Iris pigment epithelial cell (primary cell): ENCODE measurements around the gene DUS1L.

ENCODE experiments used
- DNase-seq: peaks from one replicate; pipeline ENCODE4 v3.0.0-alpha.2; 2011; ENCODE audit warnings: low read depth

DUS1L gene

DNA sequence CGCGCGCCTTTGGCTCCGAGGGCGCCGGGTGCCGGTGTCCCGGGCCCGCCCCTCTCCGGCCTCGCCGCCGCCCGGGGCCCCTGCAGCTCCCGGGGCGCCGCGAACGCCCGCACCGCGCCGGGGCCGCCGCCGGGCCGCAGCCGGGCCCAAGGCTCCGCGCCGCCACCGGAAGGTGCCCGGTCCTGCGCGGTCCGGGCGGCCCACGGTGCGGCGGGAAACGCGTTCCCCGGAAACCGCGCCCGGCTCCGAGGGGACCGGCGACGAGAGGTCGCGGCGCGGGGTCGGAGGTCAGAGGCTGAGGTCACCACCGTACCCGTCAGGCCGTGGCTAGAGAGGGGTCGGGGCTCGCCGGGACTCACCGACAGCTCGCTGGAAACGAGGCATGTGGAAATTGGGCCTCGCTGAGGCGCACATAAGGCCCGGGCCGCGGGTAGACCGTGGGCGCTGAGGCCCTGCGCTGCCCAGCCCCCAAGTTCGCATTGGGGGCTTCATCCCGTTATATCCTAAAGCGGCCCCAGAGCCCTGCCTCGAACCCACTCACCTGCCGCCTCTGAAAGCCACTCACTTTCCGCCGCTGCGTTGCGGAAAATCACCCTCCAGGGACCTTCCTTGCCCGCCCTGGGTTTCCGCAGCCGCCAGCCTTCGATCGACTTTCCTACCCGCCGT is at the start of gene DUS1L:
TSS of gene DUS1L (minus strand) at position 167 of the 666 bp plus-strand sequence. CDS start 745 bp downstream, outside the sequence.
- DNase-seq = peak; percentile 46

- DNase-seq = no peak
These were observed 49.3 kb upstream of the DUS1L start for GRCh38 chr17:82114872-82115271.

DNA sequence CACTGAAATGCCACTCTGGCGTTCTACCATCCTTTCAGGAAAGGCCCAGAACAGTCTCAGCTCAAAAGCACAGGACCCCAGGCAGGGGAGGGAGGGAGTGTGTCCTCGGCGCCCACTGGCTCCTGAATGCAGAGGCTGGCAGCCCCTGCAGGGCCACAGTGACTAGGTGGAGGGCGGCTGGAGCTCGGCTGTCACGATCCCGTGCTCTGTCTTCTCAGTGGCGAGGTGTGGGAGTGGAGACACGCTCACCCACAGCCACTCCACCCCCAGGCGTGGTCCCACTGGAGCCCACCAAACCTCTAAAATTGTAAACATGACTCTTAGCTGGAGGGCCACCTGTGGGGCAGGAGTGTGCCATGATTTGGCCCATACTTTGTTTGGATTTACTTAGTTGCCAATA is 48.8 kb upstream of the DUS1L start:
- no peak for DNase-seq

DNA sequence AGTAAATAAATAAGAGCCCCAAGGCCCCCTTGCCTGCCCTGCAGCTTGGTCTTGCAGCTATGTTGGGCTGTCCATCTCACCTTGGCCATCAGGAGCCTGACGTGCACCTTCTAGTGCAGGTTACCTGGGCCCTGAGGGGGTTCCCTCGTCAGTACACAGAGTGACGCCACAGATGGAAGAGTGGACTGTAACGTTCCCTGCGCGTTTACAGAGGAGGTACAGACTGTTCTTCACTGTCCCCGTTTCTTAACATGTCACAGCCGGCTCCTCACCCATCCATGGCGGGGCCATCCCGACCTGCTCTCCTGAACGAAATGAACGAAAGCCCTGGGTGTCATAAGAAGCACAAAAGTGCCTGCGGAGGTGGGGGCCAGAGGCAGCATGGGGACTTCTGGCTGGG is 48.3 kb upstream of the DUS1L start:
- DNase-seq = no peak

GRCh38 chr17:82113422-82113821 is 47.8 kb upstream of the DUS1L start:
- DNase-seq = no peak

- DNase-seq = no peak
These were observed 47.3 kb upstream of the DUS1L start for GRCh38 chr17:82112914-82113311.

- no peak for DNase-seq
These were observed 46.7 kb upstream of the DUS1L start for GRCh38 chr17:82112181-82112913.

DNA sequence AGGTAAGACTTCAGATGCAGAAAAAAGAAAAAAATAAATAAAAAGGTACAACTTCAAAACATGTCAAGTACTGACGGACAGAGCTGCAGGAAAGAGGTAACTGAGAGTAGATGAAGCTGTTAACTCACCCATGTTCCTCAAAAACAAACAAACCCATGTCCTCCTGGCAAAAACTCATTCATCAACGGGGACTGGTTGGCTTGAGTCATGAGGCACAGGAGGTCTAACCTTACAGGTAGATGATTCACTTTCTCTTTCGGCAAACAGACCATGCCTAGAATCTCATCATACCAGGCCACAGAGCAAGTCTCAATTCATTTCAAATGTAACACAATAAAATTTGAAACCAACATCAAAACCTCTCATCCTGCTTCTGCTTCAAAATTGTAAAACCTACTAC is 44.7 kb upstream of the DUS1L start:
- no peak for DNase-seq

- no peak for DNase-seq
These were observed 43.4 kb upstream of the DUS1L start for GRCh38 chr17:82108961-82109475.

DNA sequence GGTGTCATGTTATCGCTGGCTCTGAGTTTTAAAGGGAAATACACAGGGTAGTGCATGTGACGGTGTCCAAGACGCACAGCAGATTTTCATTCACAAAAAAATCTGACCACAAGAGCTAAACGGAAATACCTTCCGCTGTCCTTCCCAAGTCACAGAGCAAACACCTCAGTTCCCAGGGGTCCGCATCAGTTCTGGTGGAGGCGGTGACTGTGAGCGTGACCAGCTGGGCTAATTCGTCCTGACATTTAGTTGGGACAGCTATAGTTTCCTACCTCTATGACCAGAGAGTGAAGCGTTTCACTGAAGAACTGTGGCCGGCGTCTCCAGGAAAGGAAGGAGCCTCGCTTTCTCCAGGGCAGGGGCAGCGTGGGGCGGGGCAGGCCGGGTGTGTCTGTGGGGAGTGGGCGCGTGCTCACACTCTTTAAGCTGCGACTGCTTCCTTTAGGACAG is 42.9 kb upstream of the DUS1L start:
- DNase-seq = peak; percentile 25

DNA sequence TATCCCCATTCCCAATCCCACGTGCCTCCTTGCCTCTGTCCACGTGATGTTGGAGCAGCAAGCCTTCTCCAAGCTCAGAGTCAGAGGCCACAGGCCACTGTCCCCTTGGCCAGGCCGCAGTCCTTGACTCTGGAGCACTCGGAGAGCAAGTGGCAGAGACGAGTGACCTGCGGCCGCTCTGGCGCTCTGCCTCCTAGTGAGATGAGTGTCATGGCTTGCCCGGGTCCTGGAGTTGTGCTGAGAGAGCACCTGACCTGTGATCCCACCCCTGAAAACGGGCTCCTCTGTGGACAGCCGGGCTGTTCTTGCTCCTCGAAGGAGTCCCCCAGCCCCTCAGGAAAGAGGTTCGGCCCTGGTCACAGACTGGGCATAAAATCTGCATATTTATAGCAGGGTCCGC is 42.4 kb upstream of the DUS1L start:
- no peak for DNase-seq

- DNase-seq = no peak
These were observed 41.8 kb upstream of the DUS1L start for GRCh38 chr17:82107341-82107860.

DNA sequence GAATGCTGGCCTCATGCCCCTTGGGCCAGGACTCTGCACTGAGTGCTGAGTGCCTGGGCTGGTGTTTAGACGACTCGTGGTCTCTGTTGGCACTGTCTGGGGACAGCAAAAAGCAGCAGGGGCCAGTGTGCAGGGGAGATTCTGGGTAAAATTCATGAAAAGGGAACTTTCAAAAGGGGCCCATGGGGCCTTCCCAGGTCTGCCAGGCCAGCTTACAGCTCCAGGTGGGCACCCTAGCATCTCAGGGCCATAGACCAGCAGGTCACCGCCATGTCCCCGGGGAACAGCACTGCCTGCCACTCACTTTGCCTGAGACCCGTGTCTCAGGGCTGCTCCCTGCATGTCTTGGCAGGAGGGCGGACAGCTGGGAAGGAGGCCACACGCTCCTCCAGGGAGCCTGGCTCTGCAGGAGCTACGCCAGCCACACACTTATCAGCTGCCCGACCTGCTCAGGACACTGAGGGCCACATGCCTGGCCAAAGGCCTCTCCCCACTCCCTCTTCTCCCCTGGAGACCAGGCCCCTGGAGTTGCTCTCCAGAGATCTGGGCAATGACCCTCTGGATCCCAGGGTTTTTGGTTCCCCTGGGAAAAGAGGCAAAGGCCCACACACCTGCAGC is 41.2 kb upstream of the DUS1L start:
- DNase-seq = no peak

- DNase-seq = peak; percentile 43
These were observed 40.5 kb upstream of the DUS1L start for GRCh38 chr17:82105882-82106687.

DNA sequence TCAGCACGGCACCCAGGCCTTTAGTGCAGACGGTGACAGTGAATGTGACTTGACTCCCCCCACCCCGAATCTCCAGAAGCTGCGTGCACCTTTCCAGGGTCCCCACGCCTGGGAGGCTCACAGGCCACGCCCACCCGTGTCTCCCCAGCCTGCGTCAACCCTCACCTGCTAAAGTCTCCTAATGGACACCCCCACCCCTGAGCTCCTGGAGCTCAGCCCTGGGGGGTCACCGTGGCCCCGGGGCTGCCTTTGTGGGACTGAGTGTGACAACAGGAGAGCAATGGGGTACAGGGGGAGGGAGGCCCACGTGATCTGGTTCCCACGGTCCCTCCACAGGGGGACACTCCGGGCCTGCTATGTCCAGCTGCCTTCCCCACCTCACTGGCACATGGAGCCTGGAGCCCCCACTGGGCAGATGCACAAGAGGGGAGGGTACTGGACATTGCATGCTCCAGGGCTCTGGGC is 39.8 kb upstream of the DUS1L start:
- DNase-seq = no peak

- no peak for DNase-seq
These were observed 39.3 kb upstream of the DUS1L start for GRCh38 chr17:82104797-82105416.

DNA sequence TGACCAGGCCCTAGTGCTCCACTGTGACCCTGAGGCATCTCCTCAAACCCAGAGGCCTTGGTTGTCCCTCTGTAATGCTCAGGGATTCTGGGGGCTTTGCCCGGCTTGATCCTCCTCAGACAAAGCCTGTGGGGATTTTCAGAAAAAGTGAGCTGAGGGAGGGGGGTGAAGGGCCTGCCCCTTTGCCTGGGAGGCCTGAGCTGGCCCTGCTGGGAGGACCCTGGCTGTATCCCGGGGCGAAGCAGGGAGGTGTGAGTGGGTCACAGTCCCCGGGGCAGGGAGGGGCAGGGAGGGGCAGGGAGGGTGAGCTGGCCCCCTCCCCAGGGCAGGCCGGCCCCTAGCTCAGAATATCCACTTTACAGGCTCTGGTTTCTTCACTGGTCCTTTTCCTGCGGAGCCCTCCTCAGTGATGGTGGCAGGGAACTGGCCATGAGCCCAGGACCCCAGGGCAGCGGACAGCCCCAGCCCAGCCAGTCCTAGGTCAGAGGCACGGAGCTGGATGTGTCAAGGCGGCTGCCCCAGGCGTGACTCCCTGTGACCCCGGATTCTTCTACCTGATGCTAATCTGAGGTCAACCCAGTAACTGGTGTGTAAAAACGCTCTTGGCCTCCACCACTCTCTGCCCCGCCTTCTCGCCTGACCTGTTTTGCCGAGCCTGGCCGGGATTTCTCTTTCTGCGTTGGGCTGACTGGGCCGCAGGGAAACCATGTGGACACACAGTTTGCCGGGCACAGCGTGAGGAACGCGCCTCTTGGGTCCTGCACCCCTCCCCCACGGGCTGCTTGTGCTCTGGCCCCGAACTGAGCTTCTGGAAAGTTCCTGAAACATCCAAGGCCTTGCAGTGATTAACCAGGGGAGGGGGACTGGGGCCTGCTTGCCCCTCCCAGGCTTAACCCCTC is 38.2 kb upstream of the DUS1L start:
- DNase-seq = peak; percentile 35

DNA sequence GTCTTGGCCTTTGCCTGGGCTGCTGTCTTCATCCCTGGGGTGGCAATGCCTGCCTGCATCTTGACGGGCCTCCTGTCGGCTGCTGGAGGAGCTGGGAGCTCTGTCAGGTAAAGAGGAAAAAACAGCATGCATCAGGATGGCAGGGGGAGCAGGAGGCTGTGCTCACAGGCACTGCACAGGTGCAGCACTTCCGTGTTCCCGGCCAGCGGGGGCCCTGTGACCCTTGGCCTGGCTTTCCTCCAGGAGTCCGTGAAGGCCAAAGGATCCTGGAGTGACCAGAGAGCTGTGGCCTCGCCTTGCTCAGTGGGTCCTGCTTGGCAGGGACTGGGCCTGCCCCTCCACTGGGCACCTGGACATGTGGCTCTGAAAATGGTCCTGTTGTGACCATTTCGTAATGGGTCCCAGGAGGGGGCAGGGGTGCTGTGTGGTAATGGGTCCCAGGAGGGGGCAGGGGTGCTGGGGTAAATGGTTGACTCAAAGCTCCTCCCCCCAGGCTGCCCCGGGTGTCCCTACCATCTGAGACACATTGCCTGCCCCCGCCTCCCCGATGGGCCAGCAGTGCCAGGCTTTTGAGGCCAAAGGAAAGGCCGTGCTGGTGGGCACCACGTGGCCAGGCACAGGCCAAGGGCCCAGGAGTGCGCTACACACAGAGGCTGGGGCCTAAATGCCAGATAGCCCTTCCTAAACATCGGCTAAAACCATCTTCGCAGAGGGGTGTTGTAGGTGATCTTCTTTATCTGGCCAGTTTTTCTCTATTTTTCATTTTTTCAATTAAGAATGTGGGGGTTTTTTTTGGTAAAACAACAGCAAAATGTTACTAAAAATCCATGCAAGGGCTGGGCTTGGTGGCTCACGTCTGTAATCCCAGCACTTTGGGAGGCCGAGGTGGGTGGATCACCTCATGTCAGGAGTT is 36.4 kb upstream of the DUS1L start:
- no peak for DNase-seq

DNA sequence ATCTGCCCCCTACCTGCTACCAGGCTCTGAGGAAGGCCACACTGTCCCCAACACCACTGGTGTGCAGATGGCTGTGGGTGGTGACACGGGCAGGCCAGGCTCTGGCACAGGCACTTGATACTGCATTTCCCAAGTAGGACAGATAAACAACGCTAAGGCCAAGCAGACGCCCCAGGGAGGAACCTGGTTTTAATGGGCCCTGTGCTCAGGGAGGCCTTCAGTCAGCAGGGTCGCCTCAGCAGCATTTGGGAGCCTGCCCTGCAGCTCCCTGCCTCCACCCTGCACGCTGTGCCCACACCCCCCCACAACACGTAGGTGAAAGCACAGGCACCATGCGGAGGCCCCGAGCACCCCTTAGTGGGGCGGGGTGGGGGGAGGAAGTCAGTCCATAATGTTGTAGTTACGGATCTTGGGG is 35.7 kb upstream of the DUS1L start:
- no peak for DNase-seq
